CD8-positive, alpha-beta memory T cell (primary cell): Measurements from ENCODE around the gene EPS8L1. TPM values are rescaled to one million over a fixed set of nuclear protein-coding genes. Genes with fewer than 3 reads are reported as not detected.

Source experiments
- CTCF ChIA-PET: fragments of 350-600 bp; sonication (Branson Sonifier 250); formaldehyde crosslinking; loops from one replicate; lab custom pipeline; 2021; ENCODE audit warnings: antibody characterized with exemption; lab: Charles Lee
- POLR2A ChIA-PET: fragments of 350-600 bp; sonication (Branson Sonifier 250); formaldehyde crosslinking; loops from one replicate; lab custom pipeline; 2021; ENCODE audit warnings: antibody characterized with exemption; lab: Charles Lee
- DNase-seq, 5 donors: peaks; one replicate each; pipeline versions ENCODE4 v3.0.0 to v3.0.0-alpha.2; 2020 to 2022; ENCODE audit warnings: mixed read lengths in 1 of 5
- H3K27ac ChIP-seq: one replicate; pipeline ENCODE4 v1.7.0; 2013; ENCODE audit warnings: low read depth, mild to moderate bottlenecking, low read length, moderate library complexity
- H3K27me3 ChIP-seq: 2 replicates; pipeline ENCODE4 v1.7.0; 2013; ENCODE audit warnings: low read length, mild to moderate bottlenecking; ENCODE audit not compliant: insufficient read depth, poor library complexity, severe bottlenecking
- H3K36me3 ChIP-seq: 2 replicates; pipeline ENCODE4 v1.7.0; 2013; ENCODE audit warnings: mild to moderate bottlenecking, low read length, moderate library complexity; ENCODE audit not compliant: insufficient read depth
- H3K4me1 ChIP-seq: 2 replicates; pipeline ENCODE4 v1.7.0; 2013; ENCODE audit warnings: mild to moderate bottlenecking, low read length, moderate library complexity; ENCODE audit not compliant: insufficient read depth
- H3K4me3 ChIP-seq: 2 replicates; pipeline ENCODE4 v1.7.0; 2013; ENCODE audit warnings: mild to moderate bottlenecking, low read length
- H3K9me3 ChIP-seq: 2 replicates; pipeline ENCODE4 v1.7.0; 2013; ENCODE audit warnings: mild to moderate bottlenecking, low read length
- H3K27ac Mint-ChIP-seq, 8 donors: one replicate each; pipeline ENCODE4 v1.8.0; 2020 to 2021; ENCODE audit warnings: mixed read lengths in 8 of 8, mild to moderate bottlenecking in 6 of 8, inconsistent platforms in 3 of 8, moderate library complexity in 3 of 8
- H3K27me3 Mint-ChIP-seq, 2 donors: one replicate each; pipeline ENCODE4 v1.8.0; 2020 to 2021; ENCODE audit warnings: mixed read lengths in 2 of 2, mild to moderate bottlenecking in 1 of 2, moderate library complexity in 1 of 2
- H3K36me3 Mint-ChIP-seq, 3 donors: one replicate each; pipeline ENCODE4 v1.8.0; 2020 to 2021; ENCODE audit warnings: mixed read lengths in 3 of 3, inconsistent platforms in 1 of 3, mild to moderate bottlenecking in 1 of 3
- H3K4me1 Mint-ChIP-seq, 3 donors: one replicate each; pipeline ENCODE4 v1.8.0; 2020 to 2021; ENCODE audit warnings: mixed read lengths in 3 of 3, inconsistent platforms in 1 of 3, mild to moderate bottlenecking in 1 of 3
- H3K4me3 Mint-ChIP-seq, 7 donors: one replicate each; pipeline ENCODE4 v1.8.0; 2020 to 2021; ENCODE audit warnings: mixed read lengths in 7 of 7, mild to moderate bottlenecking in 6 of 7, moderate library complexity in 4 of 7, inconsistent platforms in 2 of 7
- H3K9me3 Mint-ChIP-seq, 5 donors: one replicate each; pipeline ENCODE4 v1.8.0; 2020 to 2022; ENCODE audit warnings: mixed read lengths in 5 of 5, mild to moderate bottlenecking in 3 of 5, moderate library complexity in 2 of 5, inconsistent platforms in 1 of 5
- polyA plus RNA-seq: library from polyadenylated mRNA; unstranded; fragments of 300-500 nt; fragmentation: Illumina TruSeq; gene quantifications from one replicate; pipeline ENCODE4 v1.2.3, GENCODE V29; 2021
- total RNA-seq, 2 experiments: library from RNA; stranded (reverse); gene quantifications; one replicate each; pipeline ENCODE4 v1.2.3, GENCODE V29; 2021

EPS8L1 gene
- total and polyA plus RNA-seq, 3 experiments from 2014 or later: 0.27 to 0.74 (median 0.28) TPM

- Mint-ChIP-seq H3K9me3 (no peaks in the 10 kb centered on the region), H3K36me3 (peaks cover 4 to 54% (median 8%) of the 10 kb centered on the region in 3 donors), H3K27me3 (peaks cover 0 to 2% of the 10 kb centered on the region in 2 donors), H3K4me3 (no peak overlapping the region), H3K4me1 (peaks cover 16 to 33% (median 28%) of the 10 kb centered on the region in 3 donors), H3K27ac (no peak overlapping the region)
- Histone ChIP-seq H3K27me3 (no peaks in the 10 kb centered on the region), H3K36me3 (no peaks in the 10 kb centered on the region), H3K9me3 (no peaks in the 10 kb centered on the region), H3K27ac (no peak overlapping the region), H3K4me3 (no peak overlapping the region), H3K4me1 (peaks cover 14% of the 10 kb centered on the region)
- CTCF ChIA-PET: interaction anchor here (0.8 kb wide), 1 partner anchor 23 kb away, joined by 3 read pairs; no protein-coding TSS in a partner anchor
- no peak for DNase-seq
- POLR2A ChIA-PET: no interaction called here
Observed at GRCh38 chr19:55111238-55111831, 35.7 kb downstream of the EPS8L1 start.

- H3K36me3 Mint-ChIP-seq: peaks cover 0 to 53% (median 5%) of the 10 kb centered on the region in 3 donors
- DNase-seq: no peak
- Histone ChIP-seq H3K27ac (no peak overlapping the region), H3K27me3 (no peaks in the 10 kb centered on the region), H3K9me3 (no peaks in the 10 kb centered on the region), H3K4me1 (peaks cover 15% of the 10 kb centered on the region), H3K4me3 (no peak overlapping the region), H3K36me3 (no peaks in the 10 kb centered on the region)
- no peak overlapping the region for H3K27ac Mint-ChIP-seq
- H3K4me3 Mint-ChIP-seq: no peak overlapping the region
- no peaks in the 10 kb centered on the region for H3K9me3 Mint-ChIP-seq
- H3K4me1 Mint-ChIP-seq: peaks cover 21 to 36% (median 28%) of the 10 kb centered on the region in 3 donors
- H3K27me3 Mint-ChIP-seq: peaks cover 0 to 2% of the 10 kb centered on the region in 2 donors
- CTCF ChIA-PET: no interaction called here
- POLR2A ChIA-PET: no interaction called here
Observed at GRCh38 chr19:55112246-55112776, 36.6 kb downstream of the EPS8L1 start.

GRCh38 chr19:55112777-55113569 lies 37.3 kb downstream of the EPS8L1 start:
- Histone ChIP-seq H3K4me3 (no peak overlapping the region), H3K36me3 (no peaks in the 10 kb centered on the region), H3K27ac (no peak overlapping the region), H3K9me3 (no peaks in the 10 kb centered on the region), H3K27me3 (no peaks in the 10 kb centered on the region), H3K4me1 (peaks cover 15% of the 10 kb centered on the region)
- ChIA-PET CTCF (interaction anchor here (1.3 kb wide), 1 partner anchor 24 kb away, joined by 3 read pairs; no protein-coding TSS in a partner anchor), POLR2A (no interaction called here)
- Mint-ChIP-seq H3K27me3 (peaks cover 0 to 2% of the 10 kb centered on the region in 2 donors), H3K4me3 (no peak overlapping the region), H3K36me3 (peaks cover 0 to 55% (median 5%) of the 10 kb centered on the region in 3 donors), H3K9me3 (no peaks in the 10 kb centered on the region), H3K27ac (peak overlapping the region in 1 of 8 donors; percentile 54), H3K4me1 (peaks cover 25 to 40% (median 33%) of the 10 kb centered on the region in 3 donors)
- no peak for DNase-seq

GRCh38 chr19:55113570-55114039 lies 37.9 kb downstream of the EPS8L1 start:
- ChIA-PET POLR2A (no interaction called here), CTCF (interaction anchor here (1.3 kb wide), 1 partner anchor 24 kb away, joined by 3 read pairs; no protein-coding TSS in a partner anchor)
- Mint-ChIP-seq H3K4me1 (peaks cover 29 to 45% (median 37%) of the 10 kb centered on the region in 3 donors), H3K4me3 (peak overlapping the region in 1 of 7 donors; percentile 33), H3K27me3 (peaks cover 0 to 3% of the 10 kb centered on the region in 2 donors), H3K36me3 (peaks cover 0 to 52% (median 2%) of the 10 kb centered on the region in 3 donors), H3K9me3 (no peaks in the 10 kb centered on the region), H3K27ac (peak overlapping the region in 1 of 8 donors; percentile 54)
- H3K27ac ChIP-seq: no peak overlapping the region
- peaks cover 21% of the 10 kb centered on the region for H3K4me1 ChIP-seq
- no peak overlapping the region for H3K4me3 ChIP-seq
- no peaks in the 10 kb centered on the region for H3K9me3 ChIP-seq
- no peaks in the 10 kb centered on the region for H3K36me3 ChIP-seq
- DNase-seq: no peak
- no peaks in the 10 kb centered on the region for H3K27me3 ChIP-seq

GRCh38 chr19:55114566-55115145 lies 39.0 kb downstream of the EPS8L1 start:
- no peaks in the 10 kb centered on the region for H3K27me3 ChIP-seq
- Mint-ChIP-seq H3K36me3 (peaks cover 0 to 43% (median 2%) of the 10 kb centered on the region in 3 donors), H3K4me3 (peak overlapping the region in 6 of 7 donors; percentile 69 to 100 (median 92)), H3K4me1 (peaks cover 30 to 52% (median 32%) of the 10 kb centered on the region in 3 donors), H3K27ac (peak overlapping the region in 6 of 8 donors; percentile 19 to 97 (median 55)), H3K9me3 (no peaks in the 10 kb centered on the region), H3K27me3 (peaks cover 0 to 7% of the 10 kb centered on the region in 2 donors)
- no peaks in the 10 kb centered on the region for H3K9me3 ChIP-seq
- ChIA-PET POLR2A (no interaction called here), CTCF (interaction anchor here (1.3 kb wide), 1 partner anchor 26 kb away, joined by 3 read pairs; no protein-coding TSS in a partner anchor)
- H3K4me3 ChIP-seq: no peak overlapping the region
- H3K27ac ChIP-seq: no peak overlapping the region
- peaks cover 25% of the 10 kb centered on the region for H3K4me1 ChIP-seq
- no peaks in the 10 kb centered on the region for H3K36me3 ChIP-seq
- DNase-seq: no peak

- Mint-ChIP-seq H3K36me3 (peaks cover 0 to 35% (median 2%) of the 10 kb centered on the region in 3 donors), H3K27me3 (peaks cover 0 to 7% of the 10 kb centered on the region in 2 donors), H3K9me3 (no peaks in the 10 kb centered on the region), H3K27ac (peak overlapping the region; percentile 91 to 100 (median 96)), H3K4me3 (peak overlapping the region; percentile 91 to 100 (median 97)), H3K4me1 (peaks cover 30 to 54% (median 32%) of the 10 kb centered on the region in 3 donors)
- H3K27ac ChIP-seq: peak overlapping the region; percentile 74
- CTCF ChIA-PET: interaction anchor here (0.8 to 1.6 kb wide), 3 partner anchors 25 to 516 kb away, joined by 3 to 8 read pairs (median 3); no protein-coding TSS in a partner anchor
- DNase-seq: no peak
- POLR2A ChIA-PET: interaction anchor here (0.9 to 1.8 kb wide), 2 partner anchors 36 to 361 kb away, joined by 3 to 7 read pairs; partner anchors contain the start of gene ZNF628
- H3K4me1 ChIP-seq: peaks cover 25% of the 10 kb centered on the region
- H3K36me3 ChIP-seq: no peaks in the 10 kb centered on the region
- no peaks in the 10 kb centered on the region for H3K27me3 ChIP-seq
- no peaks in the 10 kb centered on the region for H3K9me3 ChIP-seq
- peak overlapping the region; percentile 87 for H3K4me3 ChIP-seq
Observed at GRCh38 chr19:55115446-55116065, 39.9 kb downstream of the EPS8L1 start.
